HUES48 (cell line): Measurements from ENCODE around the gene CABP7.

Experiments
- H3K27ac ChIP-seq: one replicate; pipeline ENCODE4 v1.7.0; 2013; ENCODE audit warnings: low read depth, low read length, inconsistent platforms
- H3K27me3 ChIP-seq: 2 replicates; pipeline ENCODE4 v1.6.1; 2013; ENCODE audit warnings: mild to moderate bottlenecking, low read length; ENCODE audit not compliant: control insufficient read depth, insufficient read depth
- H3K36me3 ChIP-seq: 2 replicates; pipeline ENCODE4 v1.6.1; 2013; ENCODE audit warnings: low read length; ENCODE audit not compliant: control insufficient read depth, insufficient read depth
- H3K4me1 ChIP-seq: 2 replicates; pipeline ENCODE4 v1.6.1; 2013; ENCODE audit warnings: mild to moderate bottlenecking, low read length; ENCODE audit not compliant: control insufficient read depth, insufficient read depth
- H3K4me3 ChIP-seq: 2 replicates; pipeline ENCODE4 v1.5.1; 2013; ENCODE audit warnings: mild to moderate bottlenecking, low read depth, low read length
- H3K9ac ChIP-seq: 2 replicates; pipeline ENCODE4 v1.6.1; 2013; ENCODE audit warnings: mild to moderate bottlenecking, low read depth, low read length, moderate library complexity
- H3K9me3 ChIP-seq: 2 replicates; pipeline ENCODE4 v1.6.1; 2013; ENCODE audit warnings: low read length; ENCODE audit not compliant: control insufficient read depth, insufficient read depth

The CABP7 gene

DNA sequence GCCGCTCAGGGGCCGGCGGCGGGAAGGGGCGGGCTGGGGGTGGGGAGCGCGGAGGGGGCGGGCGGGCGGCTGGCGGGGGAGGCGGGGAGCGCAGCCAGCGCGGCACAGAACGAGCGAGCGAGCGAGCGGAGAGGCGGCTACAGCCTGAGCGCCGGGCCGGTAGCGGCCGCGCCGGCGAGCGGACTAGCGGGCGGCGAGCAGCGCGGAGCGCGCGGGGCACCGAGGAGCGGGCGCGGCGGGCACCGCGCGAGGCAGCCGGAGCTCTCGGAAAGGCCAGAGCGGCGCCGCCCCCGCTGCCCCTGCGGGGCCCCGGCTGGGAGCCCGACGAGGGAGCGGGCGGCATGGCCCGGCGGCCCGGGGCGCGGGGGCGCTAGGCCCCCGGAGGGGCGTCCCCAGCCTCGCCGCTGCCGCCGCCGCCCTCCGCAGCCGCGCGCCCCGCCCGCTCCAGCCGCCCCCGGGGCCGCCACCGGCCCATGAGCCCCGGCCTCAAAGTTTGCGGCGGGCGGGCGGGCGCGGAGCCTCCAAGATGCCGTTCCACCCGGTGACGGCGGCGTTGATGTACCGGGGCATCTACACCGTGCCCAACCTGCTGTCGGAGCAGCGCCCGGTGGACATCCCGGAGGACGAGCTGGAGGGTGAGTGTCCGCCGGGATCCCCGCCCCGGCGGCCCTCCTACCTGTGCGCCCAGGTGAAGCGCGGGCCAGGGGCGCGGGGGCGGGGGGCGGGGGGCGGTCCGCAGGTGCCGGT is at the start of gene CABP7:
Gene CABP7 (plus strand): TSS at position 105 of the 747 bp plus-strand sequence. CDS start 422 bp downstream, at position 527.
- peaks cover 48% of the 10 kb centered on the region for H3K27me3 ChIP-seq
- H3K4me3 ChIP-seq, result peak within 1 kb of the TSS; percentile 49; the same call in 1 of the 2 replicates

DNA sequence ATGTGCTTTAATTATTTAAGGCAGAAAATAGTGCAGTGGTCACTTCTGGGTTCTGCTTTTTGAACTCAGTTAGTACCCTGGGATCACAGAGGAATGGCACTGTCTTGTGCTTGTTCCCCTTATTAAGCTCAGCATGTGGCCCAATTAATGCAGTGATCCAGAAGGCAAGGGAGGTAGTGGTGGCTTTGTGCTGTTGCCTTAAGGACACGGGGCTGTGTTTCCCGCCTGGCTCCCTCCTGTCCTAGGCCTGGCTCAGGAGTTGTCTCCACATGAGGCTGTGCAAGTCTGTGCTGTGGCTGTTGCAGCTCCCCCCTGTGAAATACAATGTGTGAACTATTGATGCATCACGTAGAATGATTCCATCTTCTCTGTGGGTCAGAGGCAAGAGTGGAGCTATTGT is 49.2 kb upstream of the CABP7 start:
- Histone ChIP-seq H3K36me3 (peaks cover 62% of the 10 kb centered on the region), H3K4me3 (no peak overlapping the region), H3K9ac (no peak overlapping the region), H3K27me3 (no peaks in the 10 kb centered on the region), H3K4me1 (no peaks in the 10 kb centered on the region), H3K27ac (no peak overlapping the region), H3K9me3 (no peaks in the 10 kb centered on the region)

More for the DNA sequence above, at the start of gene CABP7:
- no peaks in the 10 kb centered on the region for H3K9me3 ChIP-seq
- no peaks in the 10 kb centered on the region for H3K36me3 ChIP-seq
- peaks cover 6% of the 10 kb centered on the region; the same call in 1 of the 2 replicates for H3K4me1 ChIP-seq
- H3K9ac ChIP-seq, result no peak within 1 kb of the TSS
- no peak within 1 kb of the TSS for H3K27ac ChIP-seq

- Histone ChIP-seq H3K9ac (no peak overlapping the region), H3K9me3 (no peaks in the 10 kb centered on the region), H3K27me3 (no peaks in the 10 kb centered on the region), H3K4me3 (no peak overlapping the region), H3K36me3 (peaks cover 80% of the 10 kb centered on the region), H3K4me1 (no peaks in the 10 kb centered on the region), H3K27ac (no peak overlapping the region)
These were observed 46.3 kb upstream of the CABP7 start for GRCh38 chr22:29673361-29674066.

DNA sequence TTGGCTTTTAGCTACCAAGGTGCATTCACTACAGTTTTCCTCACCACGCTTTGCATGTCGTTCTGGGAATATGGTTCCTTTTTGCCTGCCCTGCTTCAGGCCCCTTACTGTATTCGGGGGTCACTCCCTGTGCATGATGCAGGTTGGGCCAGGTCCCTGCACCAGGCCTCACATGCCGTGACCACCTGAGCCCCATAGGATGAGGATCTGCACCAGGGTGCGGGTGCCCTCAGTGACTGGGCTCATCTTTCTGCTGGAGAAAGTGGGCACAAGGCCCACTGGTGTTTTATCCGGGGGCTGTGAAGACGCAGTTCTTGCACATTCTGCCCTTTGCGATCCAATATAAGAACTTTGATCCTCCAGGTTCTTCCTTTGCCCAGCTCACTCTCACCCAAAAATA is 45.7 kb upstream of the CABP7 start:
- Histone ChIP-seq H3K36me3 (peaks cover 80% of the 10 kb centered on the region), H3K27me3 (no peaks in the 10 kb centered on the region), H3K9ac (no peak overlapping the region; the same call in 1 of the 2 replicates), H3K4me1 (no peaks in the 10 kb centered on the region), H3K27ac (no peak overlapping the region), H3K4me3 (no peak overlapping the region), H3K9me3 (no peaks in the 10 kb centered on the region)

DNA sequence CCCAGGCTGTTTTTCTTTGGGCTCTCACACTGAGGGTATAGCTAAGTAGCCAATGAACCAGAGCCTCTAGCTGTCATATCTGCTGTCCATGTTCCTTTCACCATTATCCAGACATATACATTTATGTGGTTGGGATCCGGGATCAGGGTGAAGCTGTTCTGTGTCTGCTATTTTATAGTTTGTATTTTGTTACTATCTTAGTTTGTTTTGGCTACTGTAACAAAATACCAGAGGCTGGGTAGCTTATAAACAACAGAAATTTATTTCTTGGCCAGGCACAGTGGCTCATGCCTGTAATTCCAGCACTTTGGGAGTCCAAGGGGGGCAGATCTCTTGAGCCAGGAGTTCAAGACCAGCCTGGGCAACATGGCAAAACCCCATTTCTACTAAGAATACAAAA is 40.5 kb upstream of the CABP7 start:
- no peaks in the 10 kb centered on the region for H3K4me1 ChIP-seq
- no peaks in the 10 kb centered on the region for H3K9me3 ChIP-seq
- H3K27ac ChIP-seq, result no peak overlapping the region
- H3K27me3 ChIP-seq, result no peaks in the 10 kb centered on the region
- H3K9ac ChIP-seq, result no peak overlapping the region
- no peak overlapping the region for H3K4me3 ChIP-seq
- H3K36me3 ChIP-seq, result peaks cover 91% of the 10 kb centered on the region

DNA sequence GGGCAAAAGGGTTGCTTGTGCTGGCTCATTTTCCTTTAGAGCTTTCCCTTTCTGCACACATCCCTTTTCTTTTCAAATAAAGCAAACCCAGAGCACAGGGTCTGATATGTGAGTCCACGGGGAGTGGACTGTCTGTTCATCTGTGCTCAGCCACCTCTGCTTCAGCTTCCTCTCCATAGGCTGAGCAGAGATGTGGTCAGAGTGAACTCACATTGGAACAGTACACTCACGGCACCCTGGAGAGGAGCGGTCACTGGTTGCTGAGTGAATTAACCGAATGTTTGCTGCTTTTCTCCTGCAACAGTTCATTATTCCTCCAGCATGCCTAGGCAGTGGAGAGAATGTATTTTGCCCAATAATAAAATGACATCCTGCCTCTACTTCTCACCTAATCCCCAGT is 36.3 kb upstream of the CABP7 start:
- no peak overlapping the region for H3K27ac ChIP-seq
- peaks cover 66% of the 10 kb centered on the region for H3K36me3 ChIP-seq
- H3K9ac ChIP-seq, result no peak overlapping the region
- H3K4me1 ChIP-seq, result peaks cover 4% of the 10 kb centered on the region; the same call in 1 of the 2 replicates
- H3K4me3 ChIP-seq, result no peak overlapping the region
- no peaks in the 10 kb centered on the region for H3K9me3 ChIP-seq
- H3K27me3 ChIP-seq, result no peaks in the 10 kb centered on the region

DNA sequence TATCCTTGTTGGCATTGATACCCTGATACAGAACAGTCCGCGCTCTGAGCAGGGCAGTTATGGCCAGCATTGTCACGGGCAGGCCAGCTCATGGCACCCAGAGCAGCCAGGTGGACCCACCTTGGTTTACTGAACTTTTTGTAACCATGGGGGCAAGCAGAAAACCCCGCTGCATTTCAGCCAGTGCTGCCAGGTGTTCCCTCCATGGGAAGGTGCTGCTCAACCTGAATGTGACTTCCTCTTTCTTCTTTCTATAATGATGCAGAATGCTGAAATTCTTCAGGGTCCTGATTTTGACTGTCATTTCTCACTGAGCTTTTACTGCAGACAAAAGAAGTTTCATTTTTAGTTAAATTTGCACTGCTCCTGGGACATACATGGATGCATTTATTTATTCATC is 35.6 kb upstream of the CABP7 start:
- peaks cover 59% of the 10 kb centered on the region for H3K36me3 ChIP-seq
- peaks cover 8% of the 10 kb centered on the region for H3K4me1 ChIP-seq
- H3K4me3 ChIP-seq, result no peak overlapping the region
- no peaks in the 10 kb centered on the region for H3K9me3 ChIP-seq
- H3K9ac ChIP-seq, result no peak overlapping the region
- no peak overlapping the region for H3K27ac ChIP-seq
- H3K27me3 ChIP-seq, result no peaks in the 10 kb centered on the region

DNA sequence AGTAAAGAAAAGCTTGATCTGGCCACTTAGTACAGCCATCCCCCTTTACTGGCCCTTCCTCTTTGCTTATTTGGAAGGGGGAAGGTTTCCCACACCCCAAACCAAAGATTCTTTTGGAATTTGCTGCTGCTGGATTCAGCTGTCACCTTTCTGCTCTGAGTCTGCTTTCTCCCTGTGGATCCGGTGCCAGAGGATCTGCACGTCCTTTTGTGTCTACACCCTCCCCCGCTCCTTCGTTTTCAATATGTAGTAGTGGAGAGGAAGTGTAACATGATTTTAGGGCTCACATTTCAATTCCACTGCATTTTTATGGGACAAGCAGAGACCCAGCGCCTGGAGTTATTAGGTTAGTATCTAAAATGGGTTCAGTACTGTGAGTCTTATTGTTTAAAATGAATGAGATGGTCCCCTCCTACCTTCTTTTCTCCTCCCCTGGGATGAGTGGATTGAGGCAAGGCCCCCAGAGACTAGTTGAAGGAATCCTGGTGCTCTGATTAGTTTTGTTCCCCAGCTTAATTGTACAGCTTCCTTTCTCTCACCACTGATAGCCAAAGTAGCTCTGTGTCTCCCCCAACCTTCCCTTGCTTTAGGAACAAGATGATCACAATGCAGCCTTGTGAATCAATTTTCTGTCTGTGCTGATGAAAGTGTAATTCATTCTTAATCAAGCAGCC is 30.5 kb upstream of the CABP7 start:
- no peak overlapping the region for H3K4me3 ChIP-seq

DNA sequence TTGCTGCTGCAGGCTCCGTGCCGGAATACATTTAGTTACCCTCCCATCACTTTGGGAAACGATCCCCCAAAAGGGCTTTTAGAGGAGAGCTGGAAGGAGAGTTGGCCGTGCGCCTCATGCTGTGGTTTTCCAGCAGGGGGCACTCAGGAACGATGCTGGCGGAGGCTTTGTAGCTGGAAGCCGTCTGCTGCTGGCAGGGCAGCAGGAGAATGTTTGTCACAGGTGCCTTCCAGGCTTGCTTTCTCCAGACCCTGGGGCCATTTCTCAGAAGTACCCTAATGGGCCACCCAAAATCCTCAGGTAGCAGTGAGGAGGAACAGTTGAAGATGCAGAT is 30.0 kb upstream of the CABP7 start:
- Histone ChIP-seq H3K27ac (peak overlapping the region; percentile 6), H3K4me3 (no peak overlapping the region)

More for the DNA sequence above, 30.5 kb upstream of the CABP7 start:
- peak overlapping the region; percentile 6 for H3K27ac ChIP-seq
- H3K9me3 ChIP-seq, result no peaks in the 10 kb centered on the region
- H3K4me1 ChIP-seq, result peaks cover 47% of the 10 kb centered on the region
- no peaks in the 10 kb centered on the region for H3K27me3 ChIP-seq
- H3K9ac ChIP-seq, result no peak overlapping the region
- peaks cover 15% of the 10 kb centered on the region; the same call in 1 of the 2 replicates for H3K36me3 ChIP-seq

DNA sequence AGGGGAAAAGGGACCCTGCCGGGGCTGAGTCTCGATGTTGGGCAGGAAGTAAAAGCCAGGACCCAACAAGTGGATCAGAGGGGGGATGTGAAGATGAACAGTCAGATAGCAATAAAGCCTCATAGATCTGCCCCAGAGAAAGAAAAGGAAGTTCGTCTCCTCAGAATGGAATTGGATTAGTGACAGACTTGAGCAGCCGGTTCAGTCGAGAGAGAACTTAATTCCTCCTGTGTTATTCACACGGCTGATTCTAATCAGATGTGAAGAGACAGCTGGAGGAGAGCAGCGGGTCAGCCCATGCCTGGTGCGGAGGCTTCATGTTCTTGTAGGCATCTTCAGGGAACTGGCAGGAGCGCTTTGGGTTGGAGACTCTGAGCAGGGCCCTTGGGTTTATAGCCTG is 29.3 kb upstream of the CABP7 start:
- H3K9me3 ChIP-seq, result no peaks in the 10 kb centered on the region
- peaks cover 11% of the 10 kb centered on the region; the same call in 1 of the 2 replicates for H3K36me3 ChIP-seq
- no peaks in the 10 kb centered on the region for H3K27me3 ChIP-seq
- peaks cover 47% of the 10 kb centered on the region for H3K4me1 ChIP-seq
- no peak overlapping the region for H3K4me3 ChIP-seq
- no peak overlapping the region for H3K27ac ChIP-seq
- no peak overlapping the region for H3K9ac ChIP-seq

More for the DNA sequence above, 30.0 kb upstream of the CABP7 start:
- no peak overlapping the region for H3K9ac ChIP-seq
- no peaks in the 10 kb centered on the region for H3K27me3 ChIP-seq
- H3K36me3 ChIP-seq, result peaks cover 10% of the 10 kb centered on the region; the same call in 1 of the 2 replicates
- no peaks in the 10 kb centered on the region for H3K9me3 ChIP-seq
- peaks cover 47% of the 10 kb centered on the region for H3K4me1 ChIP-seq
